ENCODE results near the gene RNF128.

DNA sequence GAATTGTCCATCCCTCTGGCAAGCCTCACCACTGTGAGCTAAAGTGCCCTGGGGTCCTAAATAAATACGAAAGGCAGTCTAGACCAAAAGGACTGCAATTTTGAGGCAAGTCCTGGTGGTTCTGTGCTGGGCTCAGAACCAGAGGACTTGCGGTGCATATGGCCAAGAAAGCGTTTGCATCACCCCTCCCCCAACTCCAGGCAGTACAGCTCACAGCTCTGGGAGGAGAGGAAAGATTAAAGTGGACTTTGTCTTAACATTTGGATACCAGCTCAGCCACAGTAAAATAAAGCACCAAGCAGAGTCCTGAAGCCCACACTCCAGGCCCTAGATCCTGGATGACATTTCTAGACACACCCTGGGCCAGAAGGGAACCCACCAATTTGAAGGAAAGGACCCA lies 24.9 kb downstream of the RNF128 start:
- no peak for TF ChIP-seq FOXM1 (IDR thresholded peaks at IDR 0.05; ENCODE audit: borderline replicate concordance, low read depth)
- TF ChIP-seq NFIC (IDR thresholded peaks at IDR 0.05): no peak
- no peak for TF ChIP-seq RAD21 (IDR thresholded peaks at IDR 0.05; ENCODE audit: low read depth)
- TF ChIP-seq REST (IDR thresholded peaks at IDR 0.05; ENCODE audit: low read depth): no peak
- no peak for TF ChIP-seq MAX (IDR thresholded peaks at IDR 0.05)
- no peak for TF ChIP-seq EP300 (IDR thresholded peaks at IDR 0.05; ENCODE audit: borderline replicate concordance)
- no peak for TF ChIP-seq TEAD4 (IDR thresholded peaks at IDR 0.05)
- no peak for TF ChIP-seq TAF1 (IDR thresholded peaks at IDR 0.05; ENCODE audit: low read depth)
- no peak for TF ChIP-seq EGR1 (IDR thresholded peaks at IDR 0.05)
- no peak for TF ChIP-seq TCF12 (IDR thresholded peaks at IDR 0.05; ENCODE audit: low read depth)
